H9 (cell line): ENCODE measurements around the gene PI4K2A. TPM values are rescaled to one million over a fixed set of nuclear protein-coding genes. Genes with fewer than 3 reads are reported as not detected.

Experiments
- DNase-seq: peaks from one replicate; pipeline ENCODE4 v3.0.0-alpha.2; 2017
- H2AFZ ChIP-seq: one replicate; pipeline ENCODE4 v1.6.1; 2013; ENCODE audit warnings: mild to moderate bottlenecking, low read length, control low read depth, moderate library complexity
- H2AK5ac ChIP-seq: 2 replicates; pipeline ENCODE4 v1.6.1; 2013; ENCODE audit warnings: low read length, control low read depth, mixed read lengths; ENCODE audit not compliant: insufficient read length
- H2BK120ac ChIP-seq: one replicate; pipeline ENCODE4 v1.6.1; 2013; ENCODE audit warnings: low read depth, mild to moderate bottlenecking, low read length, control low read depth, inconsistent platforms; ENCODE audit not compliant: poor library complexity, severe bottlenecking
- H2BK12ac ChIP-seq: 2 replicates; pipeline ENCODE4 v1.6.1; 2013; ENCODE audit warnings: low read length, control low read depth, mixed read lengths, low read depth; ENCODE audit not compliant: insufficient read length
- H2BK15ac ChIP-seq: 2 replicates; pipeline ENCODE4 v1.6.1; 2013; ENCODE audit warnings: low read depth, low read length, control low read depth
- H2BK20ac ChIP-seq: one replicate; pipeline ENCODE4 v1.6.1; 2013; ENCODE audit warnings: low read depth, mild to moderate bottlenecking, low read length, control low read depth, inconsistent platforms; ENCODE audit not compliant: poor library complexity, severe bottlenecking
- H2BK5ac ChIP-seq: 2 replicates; pipeline ENCODE4 v1.6.1; 2013; ENCODE audit warnings: low read length, control low read depth, mixed read lengths; ENCODE audit not compliant: insufficient read length
- H3K14ac ChIP-seq: 2 replicates; pipeline ENCODE4 v1.6.1; 2013; ENCODE audit warnings: low read length, control low read depth; ENCODE audit not compliant: insufficient read depth
- H3K18ac ChIP-seq: 2 replicates; pipeline ENCODE4 v1.6.1; 2013; ENCODE audit warnings: low read depth, mild to moderate bottlenecking, mixed read lengths, low read length, control low read depth; ENCODE audit not compliant: insufficient read length
- H3K23ac ChIP-seq: 2 replicates; pipeline ENCODE4 v1.6.1; 2013; ENCODE audit warnings: low read length, control low read depth, mixed read lengths, low read depth; ENCODE audit not compliant: insufficient read length
- H3K23me2 ChIP-seq: 2 replicates; pipeline ENCODE4 v1.6.1; 2013; ENCODE audit warnings: low read depth, mild to moderate bottlenecking, mixed read lengths, low read length, control low read depth; ENCODE audit not compliant: insufficient read length, poor library complexity, severe bottlenecking
- H3K27ac ChIP-seq: 2 replicates; pipeline ENCODE4 v1.5.1; 2013; ENCODE audit warnings: low read length, control low read depth, mixed read lengths, low read depth; ENCODE audit not compliant: insufficient read length
- H3K27me3 ChIP-seq: 2 replicates; pipeline ENCODE4 v1.6.1; 2013; ENCODE audit warnings: low read length, control low read depth, inconsistent platforms; ENCODE audit not compliant: insufficient read depth
- H3K4ac ChIP-seq: 2 replicates; pipeline ENCODE4 v1.6.1; 2013; ENCODE audit warnings: low read depth, mild to moderate bottlenecking, control low read depth, inconsistent platforms, low read length, moderate library complexity
- H3K4me1 ChIP-seq: 2 replicates; pipeline ENCODE4 v1.6.1; 2013; ENCODE audit warnings: low read length, control low read depth, inconsistent platforms; ENCODE audit not compliant: insufficient read depth
- H3K4me2 ChIP-seq: 2 replicates; pipeline ENCODE4 v1.6.1; 2013; ENCODE audit warnings: low read length, control low read depth, mixed read lengths; ENCODE audit not compliant: insufficient read length, insufficient read depth
- H3K56ac ChIP-seq: 2 replicates; pipeline ENCODE4 v1.6.1; 2013; ENCODE audit warnings: low read depth, mild to moderate bottlenecking, mixed read lengths, low read length, control low read depth; ENCODE audit not compliant: insufficient read length
- H3K79me1 ChIP-seq: 2 replicates; pipeline ENCODE4 v1.6.1; 2013; ENCODE audit warnings: low read depth, mild to moderate bottlenecking, moderate library complexity, low read length, control low read depth, inconsistent platforms; ENCODE audit not compliant: insufficient read depth, poor library complexity, severe bottlenecking
- H3K79me2 ChIP-seq: 2 replicates; pipeline ENCODE4 v1.6.1; 2013; ENCODE audit warnings: low read length, control low read depth, inconsistent platforms; ENCODE audit not compliant: insufficient read depth
- H3K9ac ChIP-seq: 2 replicates; pipeline ENCODE4 v1.6.1; 2013; ENCODE audit warnings: low read length, control low read depth, mixed read lengths; ENCODE audit not compliant: insufficient read length; ENCODE audit errors: extremely low read depth
- H3K9me3 ChIP-seq: one replicate; pipeline ENCODE4 v1.6.1; 2013; ENCODE audit warnings: low read depth, low read length, inconsistent platforms; ENCODE audit not compliant: control insufficient read depth
- H3T11ph ChIP-seq: one replicate; pipeline ENCODE4 v1.6.1; 2013; ENCODE audit warnings: mild to moderate bottlenecking, low read length, control low read depth, inconsistent platforms
- H4K20me1 ChIP-seq: one replicate; pipeline ENCODE4 v1.6.1; 2013; ENCODE audit not compliant: control insufficient read depth, insufficient read length, insufficient read depth
- H4K5ac ChIP-seq: 2 replicates; pipeline ENCODE4 v1.6.1; 2013; ENCODE audit warnings: low read depth, mild to moderate bottlenecking, mixed read lengths, low read length, control low read depth; ENCODE audit not compliant: insufficient read length
- H4K8ac ChIP-seq: replicated peaks from 2 replicates; pipeline ENCODE4 v1.6.1; 2013; ENCODE audit warnings: low read length, control low read depth, mixed read lengths, low read depth; ENCODE audit not compliant: insufficient read length
- H4K91ac ChIP-seq: 2 replicates; pipeline ENCODE4 v1.6.1; 2013; ENCODE audit warnings: low read depth, mild to moderate bottlenecking, moderate library complexity, mixed read lengths, low read length, control low read depth; ENCODE audit not compliant: insufficient read length
- H3K27ac Mint-ChIP-seq, 3 experiments: 2 replicates in 2 of 3; 3 replicates in 1 of 3; pipeline ENCODE4 v1.8.0; 2020 to 2021; ENCODE audit warnings: mixed read lengths in 3 of 3, mild to moderate bottlenecking in 1 of 3, moderate library complexity in 1 of 3
- H3K27me3 Mint-ChIP-seq: 2 replicates; pipeline ENCODE4 v1.8.0; 2021; ENCODE audit warnings: low read depth, mild to moderate bottlenecking, moderate library complexity, mixed read lengths
- H3K36me3 Mint-ChIP-seq, 3 experiments: 2 replicates in 2 of 3; 3 replicates in 1 of 3; pipeline ENCODE4 v1.8.0; 2020 to 2021; ENCODE audit warnings: low read depth in 3 of 3, mixed read lengths in 3 of 3; ENCODE audit not compliant: insufficient read depth in 1 of 3
- H3K4me1 Mint-ChIP-seq, 2 experiments: 2 replicates each; pipeline ENCODE4 v1.8.0; 2020; ENCODE audit warnings: mixed read lengths in 2 of 2
- H3K4me3 Mint-ChIP-seq, 2 experiments: 2 replicates in 1 of 2; 3 replicates in 1 of 2; pipeline ENCODE4 v1.8.0; 2020 to 2021; ENCODE audit warnings: mild to moderate bottlenecking in 2 of 2, mixed read lengths in 2 of 2, moderate library complexity in 1 of 2
- H3K9me3 Mint-ChIP-seq, 2 experiments: 2 replicates in 1 of 2; 3 replicates in 1 of 2; pipeline ENCODE4 v1.8.0; 2020; ENCODE audit warnings: mild to moderate bottlenecking in 2 of 2, mixed read lengths in 2 of 2, moderate library complexity in 1 of 2
- WGBS: extraction: QIAGEN DNeasy Blood & Tissue Kit; methylation state at CpG from one replicate; pipeline ENCODE4 v1.1.7; 2013; ENCODE audit warnings: missing lambda C conversion rate, low lambda C conversion rate, mixed read lengths; ENCODE audit not compliant: insufficient read length; ENCODE audit errors: extremely low coverage; 5-methylcytosine and 5-hydroxymethylcytosine counted together
- total RNA-seq: library from RNA; stranded (reverse); gene quantifications from 2 replicates; pipeline ENCODE4 v1.2.1, GENCODE V29; 2021
- TF ChIP-seq, protein P1 (sequence below): fragments of 200-600 bp; sonication (generic); conservative IDR thresholded peaks from 3 replicates; pipeline ENCODE4 v1.8.0; 2021; ENCODE audit warnings: antibody characterized with exemption, mild to moderate bottlenecking

Gene PI4K2A
- total RNA-seq, 1 experiment from 2014 or later, result 30.9 TPM

DNA sequence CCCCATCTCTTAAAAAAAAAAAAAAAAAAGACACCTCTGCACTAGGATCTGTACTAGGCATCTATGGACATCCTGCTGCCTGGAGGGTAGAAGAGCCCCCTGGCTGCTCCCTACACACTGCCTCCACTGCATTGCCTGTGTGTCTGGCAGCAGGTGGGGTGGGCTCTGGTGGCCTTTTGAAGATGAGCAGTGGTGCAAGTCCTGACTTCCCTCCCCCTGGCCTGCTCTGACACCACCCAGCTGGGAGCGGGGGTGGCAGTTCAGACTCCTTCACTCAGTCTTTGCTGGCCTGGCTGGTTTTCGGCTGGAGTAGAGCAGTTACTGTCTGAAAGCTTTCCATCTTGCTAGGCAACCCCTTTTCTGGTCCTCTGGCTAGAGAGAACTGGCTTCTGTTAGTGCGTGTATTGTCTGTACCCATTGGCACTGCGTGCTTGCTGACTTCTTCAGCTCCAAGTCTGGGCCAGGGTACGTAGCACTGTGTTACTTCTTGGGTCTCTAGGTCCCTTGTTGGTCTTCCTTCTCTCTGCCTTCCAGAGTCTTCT, 33.3 kb upstream of the PI4K2A start:
- no peak overlapping the region for H4K5ac ChIP-seq
- no peak overlapping the region for H3K4me2 ChIP-seq
- H3K9ac ChIP-seq, result no peak overlapping the region
- H2BK20ac ChIP-seq, result no peak overlapping the region
- H3K27me3 ChIP-seq, result no peaks in the 10 kb centered on the region
- H2BK5ac ChIP-seq, result no peak overlapping the region
- H3K4me1 ChIP-seq, result no peaks in the 10 kb centered on the region
- no peak overlapping the region for H4K8ac ChIP-seq
- WGBS, result no CpG with 5 or more reads among the region's 5 CpGs
- no peak overlapping the region for H3K18ac ChIP-seq
- Mint-ChIP-seq H3K27me3 (no peaks in the 10 kb centered on the region), H3K9me3 (no peaks in the 10 kb centered on the region), H3K4me1 (peaks cover 8 to 13% of the 10 kb centered on the region in 2 experiments), H3K36me3 (no peaks in the 10 kb centered on the region), H3K4me3 (no peak overlapping the region), H3K27ac (peak overlapping the region in 2 of 3 experiments; percentile 45 to 51; a peak in 2 of 7 replicates)
- H3K27ac ChIP-seq, result no peak overlapping the region
- H3K4ac ChIP-seq, result no peak overlapping the region
- H2AFZ ChIP-seq, result no peak overlapping the region
- H3K9me3 ChIP-seq, result no peaks in the 10 kb centered on the region
- H2BK12ac ChIP-seq, result no peak overlapping the region
- no peak overlapping the region for H3K23ac ChIP-seq
- no peak for DNase-seq
- no peaks in the 10 kb centered on the region for H3K79me2 ChIP-seq
- H3K56ac ChIP-seq, result no peak overlapping the region
- no peaks in the 10 kb centered on the region for H3K79me1 ChIP-seq
- no peak overlapping the region for H3K14ac ChIP-seq
- H2AK5ac ChIP-seq, result no peak overlapping the region
- H3T11ph ChIP-seq, result no peak overlapping the region
- H4K91ac ChIP-seq, result no peak overlapping the region
- TF ChIP-seq, protein P1, sequence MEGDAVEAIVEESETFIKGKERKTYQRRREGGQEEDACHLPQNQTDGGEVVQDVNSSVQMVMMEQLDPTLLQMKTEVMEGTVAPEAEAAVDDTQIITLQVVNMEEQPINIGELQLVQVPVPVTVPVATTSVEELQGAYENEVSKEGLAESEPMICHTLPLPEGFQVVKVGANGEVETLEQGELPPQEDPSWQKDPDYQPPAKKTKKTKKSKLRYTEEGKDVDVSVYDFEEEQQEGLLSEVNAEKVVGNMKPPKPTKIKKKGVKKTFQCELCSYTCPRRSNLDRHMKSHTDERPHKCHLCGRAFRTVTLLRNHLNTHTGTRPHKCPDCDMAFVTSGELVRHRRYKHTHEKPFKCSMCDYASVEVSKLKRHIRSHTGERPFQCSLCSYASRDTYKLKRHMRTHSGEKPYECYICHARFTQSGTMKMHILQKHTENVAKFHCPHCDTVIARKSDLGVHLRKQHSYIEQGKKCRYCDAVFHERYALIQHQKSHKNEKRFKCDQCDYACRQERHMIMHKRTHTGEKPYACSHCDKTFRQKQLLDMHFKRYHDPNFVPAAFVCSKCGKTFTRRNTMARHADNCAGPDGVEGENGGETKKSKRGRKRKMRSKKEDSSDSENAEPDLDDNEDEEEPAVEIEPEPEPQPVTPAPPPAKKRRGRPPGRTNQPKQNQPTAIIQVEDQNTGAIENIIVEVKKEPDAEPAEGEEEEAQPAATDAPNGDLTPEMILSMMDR, result no peak
- H3K23me2 ChIP-seq, result no peaks in the 10 kb centered on the region
- H2BK15ac ChIP-seq, result no peak overlapping the region
- no peak overlapping the region for H2BK120ac ChIP-seq
- H4K20me1 ChIP-seq, result no peaks in the 10 kb centered on the region
